OCI-LY3 (cell line): ENCODE results near the gene KRTAP10-8.

Experiments used
- EZH2phosphoT487 ChIP-seq: fragments of 200-600 bp; shearing (Covaris generic); IDR thresholded peaks from 2 replicates; pipeline ENCODE4 v1.6.1; 2018; ENCODE audit warnings: antibody characterized with exemption, mixed run types, low read depth
- TF ChIP-seq, protein P1 (sequence below): fragments of 200-600, 300-600 bp; sonication (generic); IDR thresholded peaks from 2 replicates; pipeline ENCODE4 v1.5.1; 2014; ENCODE audit warnings: antibody characterized with exemption, low read length, low read depth

- TF ChIP-seq, protein P1, sequence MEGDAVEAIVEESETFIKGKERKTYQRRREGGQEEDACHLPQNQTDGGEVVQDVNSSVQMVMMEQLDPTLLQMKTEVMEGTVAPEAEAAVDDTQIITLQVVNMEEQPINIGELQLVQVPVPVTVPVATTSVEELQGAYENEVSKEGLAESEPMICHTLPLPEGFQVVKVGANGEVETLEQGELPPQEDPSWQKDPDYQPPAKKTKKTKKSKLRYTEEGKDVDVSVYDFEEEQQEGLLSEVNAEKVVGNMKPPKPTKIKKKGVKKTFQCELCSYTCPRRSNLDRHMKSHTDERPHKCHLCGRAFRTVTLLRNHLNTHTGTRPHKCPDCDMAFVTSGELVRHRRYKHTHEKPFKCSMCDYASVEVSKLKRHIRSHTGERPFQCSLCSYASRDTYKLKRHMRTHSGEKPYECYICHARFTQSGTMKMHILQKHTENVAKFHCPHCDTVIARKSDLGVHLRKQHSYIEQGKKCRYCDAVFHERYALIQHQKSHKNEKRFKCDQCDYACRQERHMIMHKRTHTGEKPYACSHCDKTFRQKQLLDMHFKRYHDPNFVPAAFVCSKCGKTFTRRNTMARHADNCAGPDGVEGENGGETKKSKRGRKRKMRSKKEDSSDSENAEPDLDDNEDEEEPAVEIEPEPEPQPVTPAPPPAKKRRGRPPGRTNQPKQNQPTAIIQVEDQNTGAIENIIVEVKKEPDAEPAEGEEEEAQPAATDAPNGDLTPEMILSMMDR: no peak
- TF ChIP-seq EZH2phosphoT487: no peak
Observed at GRCh38 chr21:44612669-44613229, 870 bp downstream of the KRTAP10-8 start.
